ENCODE data around the gene SLC10A7. TPM values are rescaled to one million over a fixed set of nuclear protein-coding genes. Genes with fewer than 3 reads are reported as not detected.
"Not testable (repeated sequence)": the region's sequence is repeated elsewhere in the genome, so short reads cannot be mapped to it uniquely, and the experiment has no call there.

SLC10A7 gene
- total and polyA plus RNA-seq, 7 donors: 1.4 to 9.3 (median 5.3) TPM

DNA sequence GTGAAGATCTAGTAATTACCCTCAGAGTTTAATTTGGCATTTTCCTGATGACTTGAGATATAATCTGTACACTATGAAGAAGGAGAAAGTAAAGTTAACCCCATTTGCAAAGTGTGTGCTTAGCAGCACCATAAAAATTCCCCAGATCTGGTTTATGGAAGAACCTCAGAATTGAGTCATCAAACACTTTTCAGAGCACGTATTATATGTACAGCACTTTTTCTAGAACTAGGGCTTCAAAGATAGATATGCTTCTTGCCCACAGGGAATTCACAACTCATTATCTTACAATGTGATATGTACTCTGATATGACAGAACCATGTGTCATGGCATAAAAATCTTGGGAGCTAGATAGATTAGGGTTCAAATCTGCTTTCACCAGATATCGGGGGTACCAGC, 150.9 kb downstream of the SLC10A7 start:
- no peaks in the 10 kb centered on the region for H3K9me3 ChIP-seq
- H3K27ac ChIP-seq: no peak overlapping the region
- no peaks in the 10 kb centered on the region for H3K36me3 ChIP-seq
- H3K27me3 ChIP-seq: no peaks in the 10 kb centered on the region
- H3K4me3 ChIP-seq: no peak overlapping the region
- TF ChIP-seq CTCF (IDR thresholded peaks at IDR 0.05): no peak
- TF ChIP-seq POLR2AphosphoS5 (IDR thresholded peaks at IDR 0.05): no peak
- TF ChIP-seq EP300 (IDR thresholded peaks at IDR 0.05): no peak
- no peak for TF ChIP-seq POLR2A (IDR thresholded peaks at IDR 0.05)
- H3K4me1 ChIP-seq: peaks cover 0 to 15% (median 7%) of the 10 kb centered on the region in 4 donors
- no peak for DNase-seq
- intact Hi-C loops (cut with DNase I): no loop called here
- 90 to 94% methylated on average over 2 of the region's 2 CpGs for WGBS, 2 donors

GRCh38 chr4:146369446-146369845, 152.3 kb downstream of the SLC10A7 start:
- WGBS, 2 donors: 89% methylated on average over 3 of the region's 3 CpGs
- H3K9me3 ChIP-seq: no peaks in the 10 kb centered on the region
- H3K27ac ChIP-seq: no peak overlapping the region
- DNase-seq: no peak
- no peaks in the 10 kb centered on the region for H3K36me3 ChIP-seq
- TF ChIP-seq CTCF (IDR thresholded peaks at IDR 0.05) (no peak), POLR2A (IDR thresholded peaks at IDR 0.05) (no peak), POLR2AphosphoS5 (IDR thresholded peaks at IDR 0.05) (no peak), EP300 (IDR thresholded peaks at IDR 0.05) (no peak)
- intact Hi-C loops (cut with DNase I): no loop called here
- H3K4me1 ChIP-seq: peaks cover 0 to 15% (median 7%) of the 10 kb centered on the region in 4 donors
- H3K27me3 ChIP-seq: no peaks in the 10 kb centered on the region
- H3K4me3 ChIP-seq: no peak overlapping the region

GRCh38 chr4:146368209-146368608, 153.5 kb downstream of the SLC10A7 start:
- Histone ChIP-seq H3K27ac (no peak overlapping the region), H3K27me3 (no peaks in the 10 kb centered on the region), H3K4me3 (no peak overlapping the region)

DNA sequence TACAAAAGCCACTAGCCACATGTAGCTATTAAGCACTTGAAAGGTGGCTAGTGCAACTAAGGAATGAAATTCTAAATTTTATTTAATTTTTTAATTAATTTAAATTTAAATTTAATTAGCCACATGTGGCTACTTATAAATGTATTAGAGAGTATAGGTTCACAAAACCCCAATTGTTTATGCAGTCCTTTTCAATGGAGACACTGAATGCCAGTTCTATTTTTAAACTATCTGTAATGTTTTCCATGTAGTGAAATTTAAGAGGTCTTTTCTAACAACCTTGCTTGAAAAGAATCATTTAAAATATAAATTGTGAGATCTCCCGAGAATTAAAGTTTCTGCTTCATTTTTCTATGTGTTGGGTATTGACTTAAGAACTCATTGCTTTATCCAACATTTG, 154.4 kb downstream of the SLC10A7 start:
- 94 to 97% methylated on average over 1 of the region's 1 CpG for WGBS, 2 donors
- intact Hi-C loops (cut with DNase I): no loop called here
- TF ChIP-seq EP300 (IDR thresholded peaks at IDR 0.05) (no peak), POLR2A (IDR thresholded peaks at IDR 0.05) (no peak), CTCF (IDR thresholded peaks at IDR 0.05) (no peak), POLR2AphosphoS5 (IDR thresholded peaks at IDR 0.05) (no peak)
- no peak for DNase-seq
- no peak overlapping the region for H3K27ac ChIP-seq
- H3K9me3 ChIP-seq: peaks cover 0 to 2% (median 0%) of the 10 kb centered on the region in 4 donors
- no peak overlapping the region for H3K4me3 ChIP-seq
- H3K4me1 ChIP-seq: peaks cover 0 to 15% (median 7%) of the 10 kb centered on the region in 4 donors
- H3K36me3 ChIP-seq: no peaks in the 10 kb centered on the region
- H3K27me3 ChIP-seq: no peaks in the 10 kb centered on the region

More at GRCh38 chr4:146368209-146368608, 153.5 kb downstream of the SLC10A7 start:
- intact Hi-C loops (cut with DNase I): no loop called here
- TF ChIP-seq EP300 (IDR thresholded peaks at IDR 0.05) (no peak), POLR2A (IDR thresholded peaks at IDR 0.05) (no peak), POLR2AphosphoS5 (IDR thresholded peaks at IDR 0.05) (no peak), CTCF (IDR thresholded peaks at IDR 0.05) (no peak)
- Histone ChIP-seq H3K4me1 (peaks cover 0 to 15% (median 7%) of the 10 kb centered on the region in 4 donors), H3K36me3 (no peaks in the 10 kb centered on the region), H3K9me3 (no peaks in the 10 kb centered on the region)
- no peak for DNase-seq
- WGBS, 2 donors: 87 to 94% methylated on average over 2 of the region's 2 CpGs

DNA sequence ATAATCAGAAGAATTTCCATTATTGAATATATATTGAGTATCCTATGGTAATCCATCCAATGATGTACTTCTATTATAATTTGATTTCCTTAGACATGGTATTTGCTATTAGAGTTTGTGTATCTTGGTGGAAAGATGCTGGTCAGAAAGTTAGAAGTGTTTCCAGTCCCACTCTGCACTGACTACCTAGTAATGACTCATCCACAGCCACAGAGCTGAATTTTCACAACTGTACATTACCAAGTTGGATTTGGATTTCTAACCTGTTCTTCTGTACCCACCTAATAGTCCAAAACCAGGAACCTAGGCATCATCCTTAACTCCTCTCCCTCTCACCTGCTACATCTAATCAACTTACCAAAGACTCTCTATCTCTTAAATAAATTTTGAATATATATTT, 162.0 kb downstream of the SLC10A7 start:
- no peak for TF ChIP-seq EP300 (IDR thresholded peaks at IDR 0.05)
- no peak for TF ChIP-seq POLR2AphosphoS5 (IDR thresholded peaks at IDR 0.05)
- no peak for TF ChIP-seq CTCF (IDR thresholded peaks at IDR 0.05)
- no peak for TF ChIP-seq POLR2A (IDR thresholded peaks at IDR 0.05)
- no peak overlapping the region for H3K27ac ChIP-seq

GRCh38 chr4:146350114-146350513, 171.6 kb downstream of the SLC10A7 start:
- DNase-seq; H3K27ac ChIP-seq; H3K4me1 ChIP-seq; intact Hi-C loops (cut with DNase I); H3K9me3 ChIP-seq; H3K36me3 ChIP-seq; H3K4me3 ChIP-seq; H3K27me3 ChIP-seq: not testable (repeated sequence)
- 72 to 81% methylated on average over 11 to 12 of the region's 26 CpGs for WGBS, 2 donors

More for the DNA sequence above, 162.0 kb downstream of the SLC10A7 start:
- no peak overlapping the region for H3K4me3 ChIP-seq
- no peaks in the 10 kb centered on the region for H3K4me1 ChIP-seq
- intact Hi-C loops (cut with DNase I): no loop called here
- no peaks in the 10 kb centered on the region for H3K27me3 ChIP-seq
- peaks cover 0 to 4% (median 1%) of the 10 kb centered on the region in 4 donors for H3K9me3 ChIP-seq
- no peak for DNase-seq
- no peaks in the 10 kb centered on the region for H3K36me3 ChIP-seq
